ENCODE measurements around the gene GRIK4. TPM values are rescaled to one million over a fixed set of nuclear protein-coding genes. Genes with fewer than 3 reads are reported as not detected.

The GRIK4 gene
- total and polyA plus RNA-seq, 4 donors = 0.05 to 0.25 (median 0.06) TPM; not detected in 1

DNA sequence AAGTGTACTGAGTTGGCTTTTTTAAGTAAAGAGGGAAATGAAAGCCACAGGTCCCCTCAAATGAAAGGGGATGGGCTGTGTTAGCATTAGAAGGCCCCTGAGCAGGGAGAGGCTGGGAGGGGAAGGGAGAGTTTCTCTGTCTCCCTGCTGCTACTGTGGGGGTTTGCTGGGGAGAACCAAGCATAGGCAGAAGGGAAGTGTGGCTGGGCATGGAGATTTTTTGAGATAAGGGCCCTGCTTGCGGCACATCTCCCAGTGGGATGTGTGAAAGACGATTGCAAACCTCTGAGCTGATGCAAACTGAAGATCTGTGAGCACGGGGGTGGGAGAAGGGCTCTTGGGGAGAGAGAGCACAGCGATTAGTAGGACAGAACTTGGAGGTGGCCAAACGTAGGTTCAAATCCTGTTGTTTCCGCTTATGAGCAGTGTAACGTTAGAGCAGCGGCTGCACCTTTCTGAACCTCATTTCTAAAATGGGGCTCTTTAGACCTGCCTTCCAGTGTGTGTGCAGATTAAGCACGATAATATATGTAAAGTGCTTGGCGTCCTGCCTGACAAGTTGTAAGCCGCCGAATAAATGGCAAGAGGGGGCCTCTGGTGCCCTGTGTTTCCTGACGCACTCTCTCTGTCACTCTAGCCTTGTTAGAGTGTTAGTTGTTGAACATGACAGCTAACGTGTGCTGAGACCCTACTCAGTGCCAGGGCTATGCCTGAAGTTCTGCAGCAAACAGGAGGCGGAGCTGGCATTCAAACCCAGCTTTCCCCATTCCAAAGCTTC, 122.3 kb downstream of the GRIK4 start:
- DNase-seq (ENCODE audit: low spot score) = no peak

More for the DNA sequence above, 122.3 kb downstream of the GRIK4 start:
- H3K4me3 ChIP-seq (ENCODE audit: low read depth in 1 of 3, low read length in 3 of 3) = no peak overlapping the region
- no peak overlapping the region for H3K27ac ChIP-seq (ENCODE audit: low read depth in 1 of 2, low read length in 2 of 2)
- no peaks in the 10 kb centered on the region for H3K27me3 ChIP-seq (ENCODE audit: control insufficient read depth in 4 of 4, insufficient read depth in 4 of 4, low read length in 3 of 4)
- no peak for TF ChIP-seq HNF4G (IDR thresholded peaks at IDR 0.05)
- TF ChIP-seq FOXA1 (IDR thresholded peaks at IDR 0.05) = no peak
- TF ChIP-seq HNF4A (conservative IDR thresholded peaks at IDR 0.05) = no peak
- TF ChIP-seq GABPA (IDR thresholded peaks at IDR 0.05 in 1 of 2, conservative IDR thresholded peaks at IDR 0.05 in 1 of 2) = no peak
- TF ChIP-seq, protein P1, sequence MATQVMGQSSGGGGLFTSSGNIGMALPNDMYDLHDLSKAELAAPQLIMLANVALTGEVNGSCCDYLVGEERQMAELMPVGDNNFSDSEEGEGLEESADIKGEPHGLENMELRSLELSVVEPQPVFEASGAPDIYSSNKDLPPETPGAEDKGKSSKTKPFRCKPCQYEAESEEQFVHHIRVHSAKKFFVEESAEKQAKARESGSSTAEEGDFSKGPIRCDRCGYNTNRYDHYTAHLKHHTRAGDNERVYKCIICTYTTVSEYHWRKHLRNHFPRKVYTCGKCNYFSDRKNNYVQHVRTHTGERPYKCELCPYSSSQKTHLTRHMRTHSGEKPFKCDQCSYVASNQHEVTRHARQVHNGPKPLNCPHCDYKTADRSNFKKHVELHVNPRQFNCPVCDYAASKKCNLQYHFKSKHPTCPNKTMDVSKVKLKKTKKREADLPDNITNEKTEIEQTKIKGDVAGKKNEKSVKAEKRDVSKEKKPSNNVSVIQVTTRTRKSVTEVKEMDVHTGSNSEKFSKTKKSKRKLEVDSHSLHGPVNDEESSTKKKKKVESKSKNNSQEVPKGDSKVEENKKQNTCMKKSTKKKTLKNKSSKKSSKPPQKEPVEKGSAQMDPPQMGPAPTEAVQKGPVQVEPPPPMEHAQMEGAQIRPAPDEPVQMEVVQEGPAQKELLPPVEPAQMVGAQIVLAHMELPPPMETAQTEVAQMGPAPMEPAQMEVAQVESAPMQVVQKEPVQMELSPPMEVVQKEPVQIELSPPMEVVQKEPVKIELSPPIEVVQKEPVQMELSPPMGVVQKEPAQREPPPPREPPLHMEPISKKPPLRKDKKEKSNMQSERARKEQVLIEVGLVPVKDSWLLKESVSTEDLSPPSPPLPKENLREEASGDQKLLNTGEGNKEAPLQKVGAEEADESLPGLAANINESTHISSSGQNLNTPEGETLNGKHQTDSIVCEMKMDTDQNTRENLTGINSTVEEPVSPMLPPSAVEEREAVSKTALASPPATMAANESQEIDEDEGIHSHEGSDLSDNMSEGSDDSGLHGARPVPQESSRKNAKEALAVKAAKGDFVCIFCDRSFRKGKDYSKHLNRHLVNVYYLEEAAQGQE (IDR thresholded peaks at IDR 0.05) = no peak
- TF ChIP-seq JUND (IDR thresholded peaks at IDR 0.05) = no peak
- TF ChIP-seq, protein P2, sequence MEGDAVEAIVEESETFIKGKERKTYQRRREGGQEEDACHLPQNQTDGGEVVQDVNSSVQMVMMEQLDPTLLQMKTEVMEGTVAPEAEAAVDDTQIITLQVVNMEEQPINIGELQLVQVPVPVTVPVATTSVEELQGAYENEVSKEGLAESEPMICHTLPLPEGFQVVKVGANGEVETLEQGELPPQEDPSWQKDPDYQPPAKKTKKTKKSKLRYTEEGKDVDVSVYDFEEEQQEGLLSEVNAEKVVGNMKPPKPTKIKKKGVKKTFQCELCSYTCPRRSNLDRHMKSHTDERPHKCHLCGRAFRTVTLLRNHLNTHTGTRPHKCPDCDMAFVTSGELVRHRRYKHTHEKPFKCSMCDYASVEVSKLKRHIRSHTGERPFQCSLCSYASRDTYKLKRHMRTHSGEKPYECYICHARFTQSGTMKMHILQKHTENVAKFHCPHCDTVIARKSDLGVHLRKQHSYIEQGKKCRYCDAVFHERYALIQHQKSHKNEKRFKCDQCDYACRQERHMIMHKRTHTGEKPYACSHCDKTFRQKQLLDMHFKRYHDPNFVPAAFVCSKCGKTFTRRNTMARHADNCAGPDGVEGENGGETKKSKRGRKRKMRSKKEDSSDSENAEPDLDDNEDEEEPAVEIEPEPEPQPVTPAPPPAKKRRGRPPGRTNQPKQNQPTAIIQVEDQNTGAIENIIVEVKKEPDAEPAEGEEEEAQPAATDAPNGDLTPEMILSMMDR (IDR thresholded peaks at IDR 0.05; ENCODE audit: low read depth, low read length, missing input control) = no peak
- no peak for TF ChIP-seq RAD21 (IDR thresholded peaks at IDR 0.05)
- no peak for TF ChIP-seq NR2F2 (IDR thresholded peaks at IDR 0.05)
- TF ChIP-seq, protein P3, sequence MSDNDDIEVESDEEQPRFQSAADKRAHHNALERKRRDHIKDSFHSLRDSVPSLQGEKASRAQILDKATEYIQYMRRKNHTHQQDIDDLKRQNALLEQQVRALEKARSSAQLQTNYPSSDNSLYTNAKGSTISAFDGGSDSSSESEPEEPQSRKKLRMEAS (IDR thresholded peaks at IDR 0.05) = no peak
- no peak for TF ChIP-seq RXRA (IDR thresholded peaks at IDR 0.05)
- no peak for TF ChIP-seq FOXA2 (IDR thresholded peaks at IDR 0.05)
- TF ChIP-seq YY1 (IDR thresholded peaks at IDR 0.05) = no peak
- TF ChIP-seq, protein P4, sequence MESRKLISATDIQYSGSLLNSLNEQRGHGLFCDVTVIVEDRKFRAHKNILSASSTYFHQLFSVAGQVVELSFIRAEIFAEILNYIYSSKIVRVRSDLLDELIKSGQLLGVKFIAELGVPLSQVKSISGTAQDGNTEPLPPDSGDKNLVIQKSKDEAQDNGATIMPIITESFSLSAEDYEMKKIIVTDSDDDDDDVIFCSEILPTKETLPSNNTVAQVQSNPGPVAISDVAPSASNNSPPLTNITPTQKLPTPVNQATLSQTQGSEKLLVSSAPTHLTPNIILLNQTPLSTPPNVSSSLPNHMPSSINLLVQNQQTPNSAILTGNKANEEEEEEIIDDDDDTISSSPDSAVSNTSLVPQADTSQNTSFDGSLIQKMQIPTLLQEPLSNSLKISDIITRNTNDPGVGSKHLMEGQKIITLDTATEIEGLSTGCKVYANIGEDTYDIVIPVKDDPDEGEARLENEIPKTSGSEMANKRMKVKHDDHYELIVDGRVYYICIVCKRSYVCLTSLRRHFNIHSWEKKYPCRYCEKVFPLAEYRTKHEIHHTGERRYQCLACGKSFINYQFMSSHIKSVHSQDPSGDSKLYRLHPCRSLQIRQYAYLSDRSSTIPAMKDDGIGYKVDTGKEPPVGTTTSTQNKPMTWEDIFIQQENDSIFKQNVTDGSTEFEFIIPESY (IDR thresholded peaks at IDR 0.05) = no peak
- TF ChIP-seq EGR1 (IDR thresholded peaks at IDR 0.05; ENCODE audit: low read depth in 2 of 2) = no peak
- no peak for TF ChIP-seq TAF1 (conservative IDR thresholded peaks at IDR 0.05)
- TF ChIP-seq, protein P5, sequence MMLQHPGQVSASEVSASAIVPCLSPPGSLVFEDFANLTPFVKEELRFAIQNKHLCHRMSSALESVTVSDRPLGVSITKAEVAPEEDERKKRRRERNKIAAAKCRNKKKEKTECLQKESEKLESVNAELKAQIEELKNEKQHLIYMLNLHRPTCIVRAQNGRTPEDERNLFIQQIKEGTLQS (IDR thresholded peaks at IDR 0.05) = no peak
- no peak for TF ChIP-seq SP1 (IDR thresholded peaks at IDR 0.05)
- no peaks in the 10 kb centered on the region for H3K9me3 ChIP-seq (ENCODE audit: control insufficient read depth in 4 of 4, low read length in 3 of 4)
- no peaks in the 10 kb centered on the region for H3K36me3 ChIP-seq (ENCODE audit: control insufficient read depth in 4 of 4, insufficient read depth in 3 of 4, low read depth in 1 of 4, low read length in 3 of 4)
- H3K9ac ChIP-seq (ENCODE audit: low read depth in 1 of 2, low read length in 2 of 2) = no peak overlapping the region
- WGBS = 68% methylated on average over 15 of the region's 15 CpGs
- H3K4me1 ChIP-seq (ENCODE audit: control insufficient read depth in 4 of 4, insufficient read depth in 4 of 4, low read length in 3 of 4) = no peaks in the 10 kb centered on the region

Measured in liver (tissue), 9 donors.